CD14-positive monocyte (primary cell): ENCODE measurements around the gene CISD3. TPM values are rescaled to one million over a fixed set of nuclear protein-coding genes. Genes with fewer than 3 reads are reported as not detected.

ENCODE experiments used
- DNase-seq, 3 donors: peaks; one replicate each; pipeline ENCODE4 v3.0.0-alpha.2; 2011 to 2022
- H2AFZ ChIP-seq: 2 replicates; pipeline ENCODE4 v1.6.0; 2012; ENCODE audit warnings: mild to moderate bottlenecking, low read depth, low read length, inconsistent platforms; ENCODE audit not compliant: insufficient read depth, poor library complexity, severe bottlenecking
- H3K27ac ChIP-seq, 2 donors: 1 replicate in 1 of 2; 2 replicates in 1 of 2; pipeline ENCODE4 v1.5.1; 2012 to 2013; ENCODE audit warnings: low read length in 2 of 2, control low read depth in 1 of 2, inconsistent platforms in 1 of 2, low read depth in 1 of 2, mild to moderate bottlenecking in 1 of 2
- H3K27me3 ChIP-seq, 2 donors: one replicate each; pipeline versions ENCODE4 v1.6.0 to v1.6.1; 2011 to 2013; ENCODE audit warnings: low read length in 2 of 2; ENCODE audit not compliant: control insufficient read depth in 2 of 2, insufficient read depth in 2 of 2
- H3K36me3 ChIP-seq, 2 donors: replicated peaks in 1 of 2; 1 replicate in 1 of 2; 2 replicates in 1 of 2; pipeline versions ENCODE4 v1.5.1 to v1.6.1; 2012 to 2013; ENCODE audit warnings: low read length in 2 of 2, control low read depth in 1 of 2, inconsistent platforms in 1 of 2, mild to moderate bottlenecking in 1 of 2; ENCODE audit not compliant: insufficient read depth in 2 of 2, control insufficient read depth in 1 of 2
- H3K4me1 ChIP-seq, 2 donors: 1 replicate in 1 of 2; 2 replicates in 1 of 2; pipeline versions ENCODE4 v1.5.1 to v1.6.1; 2012 to 2013; ENCODE audit warnings: low read length in 2 of 2, control low read depth in 1 of 2, inconsistent platforms in 1 of 2, mild to moderate bottlenecking in 1 of 2, moderate library complexity in 1 of 2; ENCODE audit not compliant: insufficient read depth in 2 of 2, control insufficient read depth in 1 of 2
- H3K4me2 ChIP-seq: replicated peaks from 2 replicates; pipeline ENCODE3; 2012; ENCODE audit warnings: low read length, moderate library complexity, mild to moderate bottlenecking; ENCODE audit not compliant: poor library complexity, severe bottlenecking; ENCODE audit errors: extremely low read depth
- H3K4me3 ChIP-seq, 3 experiments: fragments of 200-600 bp in 1 of 3; sonication (generic) in 1 of 3; replicated peaks in 1 of 3; 1 replicate in 2 of 3; 2 replicates in 1 of 3; pipeline ENCODE4 v1.5.1; 2011 to 2013; ENCODE audit warnings: low read length in 3 of 3, mild to moderate bottlenecking in 3 of 3, control low read depth in 2 of 3, low read depth in 2 of 3, inconsistent platforms in 1 of 3, moderate library complexity in 1 of 3
- H3K79me2 ChIP-seq: 2 replicates; pipeline ENCODE4 v1.6.0; 2012; ENCODE audit warnings: mild to moderate bottlenecking, control low read depth, inconsistent platforms, low read length, moderate library complexity; ENCODE audit not compliant: insufficient read depth
- H3K9ac ChIP-seq: 2 replicates; pipeline ENCODE4 v1.6.0; 2017; ENCODE audit warnings: low read length, mild to moderate bottlenecking; ENCODE audit not compliant: insufficient read depth, poor library complexity, severe bottlenecking
- H3K9me3 ChIP-seq, 2 donors: replicated peaks in 1 of 2; 1 replicate in 1 of 2; 2 replicates in 1 of 2; pipeline versions ENCODE4 v1.5.1 to v1.6.1; 2012 to 2013; ENCODE audit warnings: low read length in 2 of 2, control low read depth in 1 of 2; ENCODE audit not compliant: control insufficient read depth in 1 of 2, insufficient read depth in 1 of 2
- H4K20me1 ChIP-seq: 2 replicates; pipeline ENCODE4 v1.6.0; 2012; ENCODE audit warnings: mild to moderate bottlenecking, low read length, control low read depth, moderate library complexity; ENCODE audit not compliant: insufficient read depth
- H3K27ac Mint-ChIP-seq, 7 donors: one replicate each; pipeline ENCODE4 v1.8.0; 2020; ENCODE audit warnings: mild to moderate bottlenecking in 7 of 7, mixed read lengths in 7 of 7, moderate library complexity in 6 of 7, inconsistent platforms in 2 of 7
- H3K27me3 Mint-ChIP-seq, 3 donors: one replicate each; pipeline ENCODE4 v1.8.0; 2021 to 2022; ENCODE audit warnings: low read depth in 3 of 3, mild to moderate bottlenecking in 3 of 3, mixed read lengths in 3 of 3, moderate library complexity in 3 of 3, inconsistent platforms in 1 of 3
- H3K36me3 Mint-ChIP-seq, 2 donors: one replicate each; pipeline ENCODE4 v1.8.0; 2020; ENCODE audit warnings: mixed read lengths in 2 of 2, inconsistent platforms in 1 of 2, mild to moderate bottlenecking in 1 of 2
- H3K4me1 Mint-ChIP-seq: one replicate; pipeline ENCODE4 v1.8.0; 2020; ENCODE audit warnings: mild to moderate bottlenecking, mixed read lengths
- H3K4me3 Mint-ChIP-seq, 2 donors: one replicate each; pipeline ENCODE4 v1.8.0; 2020; ENCODE audit warnings: mild to moderate bottlenecking in 2 of 2, mixed read lengths in 2 of 2, moderate library complexity in 1 of 2
- H3K9me3 Mint-ChIP-seq, 7 donors: one replicate each; pipeline ENCODE4 v1.8.0; 2020 to 2022; ENCODE audit warnings: mixed read lengths in 7 of 7, mild to moderate bottlenecking in 6 of 7, moderate library complexity in 6 of 7, inconsistent platforms in 2 of 7
- WGBS: methylation state at CpG from one replicate; pipeline ENCODE4 v1.1.5; 2013; ENCODE audit warnings: missing lambda C conversion rate; ENCODE audit not compliant: insufficient coverage; 5-methylcytosine and 5-hydroxymethylcytosine counted together
- intact Hi-C, 2 donors: fragments of 100-400 bp; cut with micrococcal nuclease; formaldehyde crosslinking; loops; one replicate each; pipeline versions ENCODE4 v1.15.0 to v1.15.1; 2023
- polyA plus RNA-seq, 3 donors: library from polyadenylated mRNA; depleted of rRNA in 1 of 3; unstranded in 2 of 3; stranded (reverse) in 1 of 3; fragments of 300-500 nt in 2 of 3; fragments of >200 nt in 1 of 3; fragmentation: Illumina TruSeq in 2 of 3; gene quantifications; 1 replicate in 2 of 3; 2 replicates in 1 of 3; pipeline ENCODE4 v1.2.3, GENCODE V29; 2012 to 2021
- TF ChIP-seq, protein P1 (sequence below): fragments of 200-600 bp; IDR thresholded peaks from one replicate; pipeline ENCODE4 v1.8.0; 2022; ENCODE audit warnings: antibody characterized with exemption, mild to moderate bottlenecking

CISD3 gene
- polyA plus RNA-seq, 3 donors, result 7.1 to 61.2 (median 53.4) TPM

DNA sequence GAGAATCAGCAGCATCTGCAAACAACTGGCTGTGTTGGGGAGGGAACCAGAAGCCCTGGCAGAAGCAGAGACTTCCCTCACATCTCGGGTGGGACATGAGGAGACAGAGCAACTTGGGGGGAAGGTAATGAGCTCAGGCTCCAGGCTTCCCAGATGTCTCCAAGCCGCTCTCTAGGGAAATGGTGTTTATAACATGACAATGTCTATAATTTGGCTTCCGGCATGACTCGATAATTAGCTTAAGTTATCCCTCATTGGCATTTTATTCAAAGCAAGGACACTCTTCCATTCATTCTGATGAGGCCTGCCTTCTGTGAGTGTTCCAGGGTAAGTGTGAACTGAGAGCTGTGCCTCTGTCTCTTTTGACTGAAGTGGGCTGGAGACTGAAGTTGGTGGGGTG, 39.8 kb upstream of the CISD3 start:
- no peak overlapping the region for H3K27ac ChIP-seq
- 80% methylated on average over 1 of the region's 4 CpGs for WGBS
- Mint-ChIP-seq H3K4me1 (peaks cover 9% of the 10 kb centered on the region), H3K4me3 (no peak overlapping the region), H3K27ac (no peak overlapping the region), H3K9me3 (peaks cover 0 to 2% (median 0%) of the 10 kb centered on the region in 7 donors), H3K36me3 (peaks cover 0 to 2% of the 10 kb centered on the region in 2 donors), H3K27me3 (peaks cover 1 to 6% (median 4%) of the 10 kb centered on the region in 3 donors)
- H3K36me3 ChIP-seq, result no peaks in the 10 kb centered on the region
- H3K4me3 ChIP-seq, result no peak overlapping the region
- DNase-seq, result no peak
- H3K4me1 ChIP-seq, result peaks cover 7 to 9% of the 10 kb centered on the region in 2 donors
- H3K9me3 ChIP-seq, result no peaks in the 10 kb centered on the region
- TF ChIP-seq, protein P1, sequence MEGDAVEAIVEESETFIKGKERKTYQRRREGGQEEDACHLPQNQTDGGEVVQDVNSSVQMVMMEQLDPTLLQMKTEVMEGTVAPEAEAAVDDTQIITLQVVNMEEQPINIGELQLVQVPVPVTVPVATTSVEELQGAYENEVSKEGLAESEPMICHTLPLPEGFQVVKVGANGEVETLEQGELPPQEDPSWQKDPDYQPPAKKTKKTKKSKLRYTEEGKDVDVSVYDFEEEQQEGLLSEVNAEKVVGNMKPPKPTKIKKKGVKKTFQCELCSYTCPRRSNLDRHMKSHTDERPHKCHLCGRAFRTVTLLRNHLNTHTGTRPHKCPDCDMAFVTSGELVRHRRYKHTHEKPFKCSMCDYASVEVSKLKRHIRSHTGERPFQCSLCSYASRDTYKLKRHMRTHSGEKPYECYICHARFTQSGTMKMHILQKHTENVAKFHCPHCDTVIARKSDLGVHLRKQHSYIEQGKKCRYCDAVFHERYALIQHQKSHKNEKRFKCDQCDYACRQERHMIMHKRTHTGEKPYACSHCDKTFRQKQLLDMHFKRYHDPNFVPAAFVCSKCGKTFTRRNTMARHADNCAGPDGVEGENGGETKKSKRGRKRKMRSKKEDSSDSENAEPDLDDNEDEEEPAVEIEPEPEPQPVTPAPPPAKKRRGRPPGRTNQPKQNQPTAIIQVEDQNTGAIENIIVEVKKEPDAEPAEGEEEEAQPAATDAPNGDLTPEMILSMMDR, result no peak
- intact Hi-C loops, result no loop called here
- no peaks in the 10 kb centered on the region for H3K27me3 ChIP-seq
- H4K20me1 ChIP-seq, result no peaks in the 10 kb centered on the region
- H3K4me2 ChIP-seq, result no peak overlapping the region
- no peak overlapping the region for H3K9ac ChIP-seq
- H2AFZ ChIP-seq, result no peak overlapping the region
- H3K79me2 ChIP-seq, result no peaks in the 10 kb centered on the region

DNA sequence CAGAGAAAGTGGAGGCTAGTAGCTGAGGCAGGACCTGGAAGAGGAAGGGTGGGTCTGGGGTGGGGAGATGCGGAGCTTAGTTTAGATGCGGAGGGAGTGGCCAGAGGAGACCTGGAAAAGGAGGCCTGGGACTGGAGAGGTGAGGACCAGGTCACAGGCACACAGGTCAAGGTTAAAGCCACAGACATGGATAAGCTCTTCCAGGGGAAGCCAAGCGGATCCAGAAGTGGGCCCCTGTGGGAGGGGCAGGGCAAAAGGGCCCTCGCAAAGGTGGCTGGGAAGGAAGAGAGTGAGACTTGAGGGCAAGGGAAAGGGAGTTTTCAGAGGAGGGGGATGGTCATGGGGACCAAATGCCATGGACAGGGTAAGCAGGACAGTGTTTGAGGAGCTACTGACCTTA, 39.0 kb upstream of the CISD3 start:
- Histone ChIP-seq H3K79me2 (no peaks in the 10 kb centered on the region), H3K27me3 (no peaks in the 10 kb centered on the region), H3K27ac (no peak overlapping the region), H3K4me1 (peaks cover 6 to 8% of the 10 kb centered on the region in 2 donors), H3K36me3 (no peaks in the 10 kb centered on the region), H4K20me1 (no peaks in the 10 kb centered on the region), H2AFZ (no peak overlapping the region), H3K9ac (no peak overlapping the region), H3K4me2 (no peak overlapping the region), H3K4me3 (no peak overlapping the region), H3K9me3 (no peaks in the 10 kb centered on the region)
- Mint-ChIP-seq H3K4me3 (no peak overlapping the region), H3K27me3 (peaks cover 1 to 5% (median 4%) of the 10 kb centered on the region in 3 donors), H3K27ac (peak overlapping the region in 1 of 7 donors; percentile 17), H3K9me3 (peaks cover 0 to 2% (median 0%) of the 10 kb centered on the region in 7 donors), H3K36me3 (no peaks in the 10 kb centered on the region), H3K4me1 (peaks cover 8% of the 10 kb centered on the region)
- WGBS, result 98% methylated on average over 4 of the region's 4 CpGs
- TF ChIP-seq, protein P1, result no peak
- intact Hi-C loops, result no loop called here
- DNase-seq, result no peak
